ENCODE results near the gene COL23A1. TPM values are rescaled to one million over a fixed set of nuclear protein-coding genes. Genes with fewer than 3 reads are reported as not detected.
A peak's percentile ranks its signal among the peaks of the same experiment; 100 is the strongest.

The COL23A1 gene
- total and polyA plus RNA-seq, 2 of the 8 experiments (the other 6 are each of a cell fraction or from before 2014, with no cell fraction given) = 3.1 to 4.7 TPM

DNA sequence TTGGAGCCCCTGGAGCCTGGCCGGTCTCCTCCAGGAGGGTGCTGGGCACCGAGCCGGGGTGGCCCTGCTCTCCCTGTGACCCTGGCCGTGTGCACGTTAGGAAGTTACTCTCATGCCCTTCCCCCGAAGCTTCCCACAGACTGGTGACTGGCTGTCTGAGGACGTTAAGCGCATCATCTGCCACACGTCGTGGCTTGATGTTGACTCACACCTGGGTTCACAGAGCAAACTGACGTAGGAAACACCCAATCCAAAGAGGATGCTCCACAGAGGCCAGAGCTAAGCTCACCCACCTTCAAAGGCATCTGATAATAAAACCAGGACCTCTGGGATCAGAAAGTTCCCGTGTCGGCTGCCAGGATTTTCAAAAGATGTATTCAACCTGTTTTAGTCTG lies 204.7 kb downstream of the COL23A1 start:
- H4K91ac ChIP-seq (replicated peaks; ENCODE audit: insufficient read length, low read length) = no peak overlapping the region
- no peak overlapping the region for H2BK15ac ChIP-seq (ENCODE audit: low read length)
- no peak overlapping the region for H3K4me3 ChIP-seq (ENCODE audit: extremely low read depth in 1 of 4, insufficient read depth in 2 of 4, low read depth in 3 of 4, low read length in 4 of 4)
- no peak overlapping the region for H3K27ac ChIP-seq (ENCODE audit: low read depth, low read length)
- H3K18ac ChIP-seq (ENCODE audit: extremely low read depth, low read length) = no peak overlapping the region
- no peak overlapping the region for H3K23ac ChIP-seq (ENCODE audit: insufficient read length)
- H2BK120ac ChIP-seq (replicated peaks; ENCODE audit: low read depth, low read length) = no peak overlapping the region
- no peak overlapping the region for H2AFZ ChIP-seq (ENCODE audit: low read length)
- no peak overlapping the region for H2AK5ac ChIP-seq (ENCODE audit: low read depth, low read length)
- no peak overlapping the region for H4K8ac ChIP-seq (ENCODE audit: extremely low read depth, insufficient read depth, low read length)
- no peaks in the 10 kb centered on the region for H4K20me1 ChIP-seq (replicated peaks in 1 of 2; ENCODE audit: control insufficient read depth in 1 of 2, insufficient read depth in 2 of 2, low read length in 2 of 2)
- TF ChIP-seq, protein P1, sequence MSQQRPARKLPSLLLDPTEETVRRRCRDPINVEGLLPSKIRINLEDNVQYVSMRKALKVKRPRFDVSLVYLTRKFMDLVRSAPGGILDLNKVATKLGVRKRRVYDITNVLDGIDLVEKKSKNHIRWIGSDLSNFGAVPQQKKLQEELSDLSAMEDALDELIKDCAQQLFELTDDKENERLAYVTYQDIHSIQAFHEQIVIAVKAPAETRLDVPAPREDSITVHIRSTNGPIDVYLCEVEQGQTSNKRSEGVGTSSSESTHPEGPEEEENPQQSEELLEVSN (IDR thresholded peaks at IDR 0.05) = no peak
- TF ChIP-seq RFX5 (IDR thresholded peaks at IDR 0.05; ENCODE audit: borderline replicate concordance, low read depth, low read length) = no peak
- no peak for TF ChIP-seq TAF7 (optimal IDR thresholded peaks at IDR 0.05; ENCODE audit: borderline replicate concordance, low read depth, low read length)
- TF ChIP-seq SAP30 (IDR thresholded peaks at IDR 0.05; ENCODE audit: insufficient read depth, insufficient replicate concordance, low read length) = no peak
- TF ChIP-seq SP2 (IDR thresholded peaks at IDR 0.05; ENCODE audit: low read length) = no peak
- no peak for TF ChIP-seq CBX5 (IDR thresholded peaks at IDR 0.05; ENCODE audit: low read depth, low read length)
- TF ChIP-seq ASH2L (IDR thresholded peaks at IDR 0.05; ENCODE audit: low read length) = no peak
- TF ChIP-seq SRF (IDR thresholded peaks at IDR 0.05; ENCODE audit: low read depth, low read length) = no peak
- no peak for TF ChIP-seq GTF2F1 (IDR thresholded peaks at IDR 0.05; ENCODE audit: borderline replicate concordance, low read depth, low read length)
- no peak for TF ChIP-seq CBX8 (IDR thresholded peaks at IDR 0.05; ENCODE audit: borderline replicate concordance, low read depth, low read length)
- TF ChIP-seq, protein P2, sequence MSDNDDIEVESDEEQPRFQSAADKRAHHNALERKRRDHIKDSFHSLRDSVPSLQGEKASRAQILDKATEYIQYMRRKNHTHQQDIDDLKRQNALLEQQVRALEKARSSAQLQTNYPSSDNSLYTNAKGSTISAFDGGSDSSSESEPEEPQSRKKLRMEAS (IDR thresholded peaks at IDR 0.05) = no peak
- TF ChIP-seq JUN (IDR thresholded peaks at IDR 0.05; ENCODE audit: low read depth, low read length) = no peak
- TF ChIP-seq KDM1A (IDR thresholded peaks at IDR 0.05; ENCODE audit: borderline replicate concordance, low read length) = no peak
- ChIA-PET POLR2A (ENCODE audit: partially characterized antibody) (interaction anchor here (0.9 to 1.0 kb wide), 2 partner anchors 10 to 182 kb away, joined by 3 read pairs; no protein-coding TSS in a partner anchor), CTCF (ENCODE audit: partially characterized antibody) (interaction anchor here (0.6 to 2.5 kb wide), 5 partner anchors 13 to 371 kb away, joined by 3 to 10 read pairs (median 3); no protein-coding TSS in a partner anchor)
- no peak overlapping the region for H4K5ac ChIP-seq (ENCODE audit: insufficient read length, low read depth, low read length)
- no peak overlapping the region for H3K9ac ChIP-seq (replicated peaks in 1 of 4; ENCODE audit: extremely low read depth in 1 of 4, low read depth in 3 of 4, low read length in 3 of 4)
- H3K4me2 ChIP-seq (ENCODE audit: insufficient read depth in 1 of 2, low read depth in 2 of 2, low read length in 2 of 2) = no peak overlapping the region
- H2BK20ac ChIP-seq (ENCODE audit: low read length) = no peak overlapping the region
- H3K4me1 ChIP-seq (replicated peaks in 1 of 4; ENCODE audit: control insufficient read depth in 3 of 4, insufficient read depth in 4 of 4, low read length in 3 of 4) = peaks cover 0 to 24% (median 10%) of the 10 kb centered on the region in 4 experiments; a peak in 5 of 7 replicates
- no peak overlapping the region for H3K14ac ChIP-seq (ENCODE audit: insufficient read length)
- H3K4ac ChIP-seq (replicated peaks; ENCODE audit: insufficient read length, low read depth, low read length) = no peak overlapping the region
- FAIRE-seq (no peak), DNase-seq (ENCODE audit: low read depth in 1 of 2, low spot score in 2 of 2) (no peak)
- H3K79me2 ChIP-seq (ENCODE audit: control insufficient read depth in 1 of 2, insufficient read depth in 2 of 2, low read length in 2 of 2) = no peaks in the 10 kb centered on the region
- 83% methylated on average over 13 of the region's 13 CpGs; no CpG with 5 or more reads in 1 of the 2 experiments for WGBS, 2 experiments (ENCODE audit: extremely low coverage in 1 of 2, insufficient coverage in 1 of 2, insufficient read length in 1 of 2, insufficient replicate concordance in 2 of 2, low coverage in 1 of 2, low lambda C conversion rate in 2 of 2, missing lambda C conversion rate in 1 of 2)
- H3K27me3 ChIP-seq (replicated peaks in 1 of 4; ENCODE audit: control insufficient read depth in 3 of 4, extremely low read depth in 1 of 4, insufficient read depth in 3 of 4, low read length in 3 of 4) = no peaks in the 10 kb centered on the region; a peak in 1 of 7 replicates
- H2BK12ac ChIP-seq (ENCODE audit: low read depth, low read length) = peak overlapping the region; percentile 76; the same call in 1 of the 2 replicates
- no peak overlapping the region for H3K56ac ChIP-seq (replicated peaks; ENCODE audit: insufficient read length, low read depth, low read length)
- no peaks in the 10 kb centered on the region for H3K9me3 ChIP-seq (ENCODE audit: insufficient read depth in 2 of 2, low read depth in 1 of 2, low read length in 1 of 2)
- H2BK5ac ChIP-seq (ENCODE audit: low read depth, low read length) = no peak overlapping the region
- H3K23me2 ChIP-seq (ENCODE audit: low read depth, low read length) = no peaks in the 10 kb centered on the region
- H3K79me1 ChIP-seq (ENCODE audit: low read depth, low read length) = no peaks in the 10 kb centered on the region
- H3K36me3 ChIP-seq (ENCODE audit: control insufficient read depth in 2 of 4, insufficient read depth in 4 of 4, low read length in 3 of 4) = no peaks in the 10 kb centered on the region

Data from H1 (cell line).